Activated B cell treated with CpG ODN at 0.5 μM for 24 hours (primary cell): ENCODE measurements around the gene RBM23. TPM values are rescaled to one million over a fixed set of nuclear protein-coding genes. Genes with fewer than 3 reads are reported as not detected.
"Not testable (repeated sequence)": the region's sequence is repeated elsewhere in the genome, so short reads cannot be mapped to it uniquely, and the experiment has no call there.

Source experiments
- ATAC-seq: fragments of 200-7000 bp; cut with Tn5 transposase; one replicate; pipeline ENCODE4 v1.10.0; 2021; ENCODE audit warnings: low read depth, mild to moderate bottlenecking, moderate library complexity
- CTCF ChIA-PET: fragments of 350-600 bp; sonication (Branson Sonifier 250); formaldehyde crosslinking; loops from one replicate; lab custom pipeline; 2021; ENCODE audit warnings: antibody characterized with exemption; lab: Charles Lee
- POLR2A ChIA-PET: fragments of 350-600 bp; sonication (Branson Sonifier 250); formaldehyde crosslinking; loops from one replicate; lab custom pipeline; 2021; ENCODE audit warnings: antibody characterized with exemption; lab: Charles Lee
- DNase-seq: peaks from one replicate; pipeline ENCODE4 v3.0.0; 2022
- H3K27ac Mint-ChIP-seq: one replicate; pipeline ENCODE4 v1.8.0; 2020; ENCODE audit warnings: mixed read lengths
- H3K27me3 Mint-ChIP-seq: one replicate; pipeline ENCODE4 v1.8.0; 2021; ENCODE audit warnings: mixed read lengths
- H3K36me3 Mint-ChIP-seq: one replicate; pipeline ENCODE4 v1.8.0; 2021; ENCODE audit warnings: low read depth, mixed read lengths
- H3K4me1 Mint-ChIP-seq: one replicate; pipeline ENCODE4 v1.8.0; 2021; ENCODE audit warnings: mixed read lengths
- H3K4me3 Mint-ChIP-seq: one replicate; pipeline ENCODE4 v1.8.0; 2020; ENCODE audit warnings: mild to moderate bottlenecking, mixed read lengths
- H3K9me3 Mint-ChIP-seq: one replicate; pipeline ENCODE4 v1.8.0; 2020; ENCODE audit warnings: mixed read lengths
- CTCF ChIP-seq: fragments of 200-600 bp; IDR thresholded peaks from one replicate; pipeline ENCODE4 v1.8.0; 2022; ENCODE audit warnings: antibody characterized with exemption, mild to moderate bottlenecking
- intact Hi-C: fragments of 100-400 bp; cut with micrococcal nuclease; formaldehyde crosslinking; loops from one replicate; pipeline ENCODE4 v1.15.1; 2024
- total RNA-seq: library from RNA; stranded (reverse); gene quantifications from 2 replicates; pipeline ENCODE4 v1.2.3, GENCODE V29; 2022

The RBM23 gene
- total RNA-seq, 1 donor from 2014 or later, result 131 TPM

- CTCF ChIA-PET, result interaction anchor here (0.8 to 2.4 kb wide), 12 partner anchors 10 to 113 kb away, joined by 3 to 12 read pairs (median 4); partner anchors contain the start of genes CDH24 and PRMT5
- DNase-seq (no peak), ATAC-seq (no peak)
- POLR2A ChIA-PET, result interaction anchor here (0.7 to 2.9 kb wide), 12 partner anchors 9 to 345 kb away, joined by 3 to 30 read pairs (median 5); partner anchors contain the start of genes AJUBA, CDH24, LRP10 and PRMT5
- Mint-ChIP-seq H3K9me3 (no peaks in the 10 kb centered on the region), H3K36me3 (peaks cover 13% of the 10 kb centered on the region), H3K4me3 (peak overlapping the region; percentile 90), H3K27me3 (no peaks in the 10 kb centered on the region), H3K4me1 (peaks cover 13% of the 10 kb centered on the region), H3K27ac (peak overlapping the region; percentile 86)
- TF ChIP-seq CTCF, result no peak
- intact Hi-C loops, result loop anchor here (2.0 kb wide), 1 partner anchor 79 kb away; the partner anchor contains the start of gene PSMB5
These were observed 37.0 kb upstream of the RBM23 start for GRCh38 chr14:22955702-22956569.

GRCh38 chr14:22952418-22952817 is 33.5 kb upstream of the RBM23 start:
- intact Hi-C loops, result no loop called here
- no peak for ATAC-seq
- Mint-ChIP-seq H3K27ac (no peak overlapping the region), H3K4me1 (peaks cover 11% of the 10 kb centered on the region), H3K36me3 (peaks cover 29% of the 10 kb centered on the region), H3K4me3 (no peak overlapping the region), H3K27me3 (no peaks in the 10 kb centered on the region), H3K9me3 (no peaks in the 10 kb centered on the region)
- TF ChIP-seq CTCF, result no peak
- CTCF ChIA-PET, result no interaction called here
- POLR2A ChIA-PET, result no interaction called here
- DNase-seq, result no peak

- CTCF ChIA-PET, result not testable (repeated sequence)
These were observed 32.8 kb upstream of the RBM23 start for GRCh38 chr14:22951795-22952194.

GRCh38 chr14:22945642-22946041 is 26.7 kb upstream of the RBM23 start:
- ATAC-seq (no peak), DNase-seq (no peak)
- ChIA-PET CTCF (interaction anchor here (1.6 kb wide), 1 partner anchor 11 kb away, joined by 3 read pairs; the partner anchor contains the start of gene HAUS4), POLR2A (interaction anchor here (1.2 to 1.7 kb wide), 3 partner anchors 10 to 11 kb away, joined by 4 to 19 read pairs (median 5); partner anchors contain the start of gene HAUS4)
- Mint-ChIP-seq H3K36me3 (peaks cover 44% of the 10 kb centered on the region), H3K27me3 (no peaks in the 10 kb centered on the region), H3K9me3 (no peaks in the 10 kb centered on the region), H3K27ac (no peak overlapping the region), H3K4me1 (no peaks in the 10 kb centered on the region), H3K4me3 (no peak overlapping the region)
- intact Hi-C loops, result no loop called here
- no peak for TF ChIP-seq CTCF

More at GRCh38 chr14:22951795-22952194, 32.8 kb upstream of the RBM23 start:
- intact Hi-C loops, DNase-seq, H3K27ac Mint-ChIP-seq, H3K4me3 Mint-ChIP-seq, ATAC-seq, H3K27me3 Mint-ChIP-seq, POLR2A ChIA-PET, H3K9me3 Mint-ChIP-seq: not testable (repeated sequence)
- peaks cover 35% of the 10 kb centered on the region for H3K36me3 Mint-ChIP-seq
- peaks cover 10% of the 10 kb centered on the region for H3K4me1 Mint-ChIP-seq

- ChIA-PET POLR2A (interaction anchor here (0.7 kb wide), 1 partner anchor 372 kb away, joined by 3 read pairs; no protein-coding TSS in a partner anchor), CTCF (interaction anchor here (0.6 kb wide), 1 partner anchor 373 kb away, joined by 3 read pairs; no protein-coding TSS in a partner anchor)
- H3K27ac Mint-ChIP-seq, result no peak overlapping the region
- DNase-seq, result no peak
- no peaks in the 10 kb centered on the region for H3K9me3 Mint-ChIP-seq
- intact Hi-C loops, result no loop called here
- no peak for ATAC-seq
- TF ChIP-seq CTCF, result no peak
- no peaks in the 10 kb centered on the region for H3K27me3 Mint-ChIP-seq
- H3K4me1 Mint-ChIP-seq, result no peaks in the 10 kb centered on the region
- H3K36me3 Mint-ChIP-seq, result peaks cover 12% of the 10 kb centered on the region
- H3K4me3 Mint-ChIP-seq, result no peak overlapping the region
These were observed 20.7 kb upstream of the RBM23 start for GRCh38 chr14:22939684-22940083.
